ENCODE results near the gene MED22.

The MED22 gene

GRCh38 chr9:133367221-133367620 lies 19.3 kb upstream of the MED22 start:
- TF ChIP-seq CTCF (IDR thresholded peaks at IDR 0.05) = no peak

GRCh38 chr9:133366435-133366834 lies 18.5 kb upstream of the MED22 start:
- no peak for TF ChIP-seq CTCF (IDR thresholded peaks at IDR 0.05)

- TF ChIP-seq CTCF (IDR thresholded peaks at IDR 0.05) = no peak
Observed at GRCh38 chr9:133362359-133363044, 14.6 kb upstream of the MED22 start.

GRCh38 chr9:133361507-133362092 lies 13.7 kb upstream of the MED22 start:
- TF ChIP-seq CTCF (IDR thresholded peaks at IDR 0.05) = no peak

GRCh38 chr9:133360400-133361393 lies 12.8 kb upstream of the MED22 start:
- TF ChIP-seq CTCF (IDR thresholded peaks at IDR 0.05) = no peak

GRCh38 chr9:133359399-133360175 lies 11.7 kb upstream of the MED22 start:
- no peak for TF ChIP-seq CTCF (IDR thresholded peaks at IDR 0.05)

GRCh38 chr9:133357656-133358055 lies 9.7 kb upstream of the MED22 start:
- no peak for TF ChIP-seq CTCF (IDR thresholded peaks at IDR 0.05)

Data from LNCAP (cell line).